ENCODE results near the gene PUS1.
A peak's percentile ranks its signal among the peaks of the same experiment; 100 is the strongest.
"Not testable (repeated sequence)": the region's sequence is repeated elsewhere in the genome, so short reads cannot be mapped to it uniquely, and the experiment has no call there.

PUS1 gene

DNA sequence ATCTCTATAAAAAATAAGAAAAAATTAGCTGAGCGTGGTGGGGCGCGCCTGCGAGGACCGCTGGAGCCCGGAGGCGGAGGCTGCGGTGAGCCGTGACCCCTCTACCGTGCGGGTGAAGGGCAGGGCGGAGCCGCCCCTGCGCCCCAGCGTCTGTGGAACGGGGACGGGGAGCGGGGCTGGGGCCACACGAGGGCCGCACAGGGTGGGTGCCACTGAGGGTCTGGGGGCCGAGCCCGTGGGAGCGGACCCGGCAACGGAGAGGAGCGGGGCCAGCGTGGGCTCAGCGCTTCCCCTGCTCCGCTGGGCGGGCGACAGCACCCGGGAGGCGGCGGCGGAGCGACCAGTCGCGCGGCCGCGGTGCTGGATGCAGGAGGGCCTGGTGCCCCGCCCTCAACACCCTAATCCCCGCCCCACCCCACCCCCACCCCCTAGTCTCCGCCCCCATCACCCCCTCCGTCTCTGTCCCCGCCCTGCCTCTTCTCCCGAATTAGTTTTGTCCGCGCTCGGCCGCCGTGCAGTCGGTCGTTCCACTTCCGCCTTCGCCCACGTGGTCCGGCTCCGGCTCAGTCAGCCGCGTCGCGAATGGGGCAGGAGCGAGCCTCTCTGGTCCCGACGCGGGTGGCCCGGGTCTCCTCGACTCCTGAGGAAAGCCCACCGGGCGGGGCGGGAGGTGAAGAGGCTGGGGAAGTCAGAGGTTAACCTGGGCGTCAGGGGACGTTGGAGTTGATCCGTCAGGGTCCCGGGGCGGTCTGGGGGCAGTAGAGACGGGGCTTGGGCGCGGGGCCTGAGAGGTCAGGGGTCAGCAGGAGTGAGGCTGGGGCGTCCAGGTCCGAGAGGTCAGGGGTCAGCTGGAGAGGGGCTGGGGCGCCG lies at the start of gene PUS1:
TSS of gene PUS1 (plus strand) at position 566 of the 870 bp plus-strand sequence. CDS start 447 bp downstream, outside the sequence.
- DNase-seq = peak; percentile 71

DNA sequence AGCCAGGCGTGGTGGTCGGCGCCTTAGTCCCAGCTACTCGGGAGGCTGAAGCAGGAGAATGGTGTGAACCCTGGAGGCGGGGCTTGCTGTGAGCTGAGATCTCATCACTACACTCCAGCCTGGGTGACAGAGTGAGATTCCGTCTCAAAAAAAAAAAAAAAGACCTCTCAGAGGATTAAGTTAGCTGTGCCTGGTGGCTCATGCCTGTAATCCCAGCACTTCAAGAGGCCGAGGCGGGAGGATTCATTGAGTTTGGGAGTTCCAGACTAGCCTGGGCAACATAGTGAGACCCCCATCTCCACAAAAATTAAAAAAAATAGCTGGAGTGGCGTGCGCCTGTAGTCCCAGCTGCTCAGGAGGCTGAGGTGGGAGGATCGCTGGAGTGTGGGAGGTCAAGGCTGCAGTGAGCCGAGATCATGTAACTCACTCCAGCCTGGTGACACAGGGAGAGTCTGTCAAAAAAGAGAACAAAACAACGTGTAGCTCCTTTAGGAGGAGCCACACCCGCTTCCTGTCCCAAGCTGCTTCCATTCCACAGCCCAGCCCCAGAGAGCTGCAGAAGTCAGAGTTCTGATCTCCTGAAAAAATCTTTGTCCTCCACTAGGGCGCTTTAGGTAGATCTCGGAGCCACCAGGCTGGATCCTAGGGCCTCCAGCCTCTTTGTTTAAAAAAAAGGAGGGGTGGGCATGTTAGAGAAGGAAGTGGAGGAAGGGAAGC lies 46.1 kb upstream of the PUS1 start:
- no peak for DNase-seq

DNA sequence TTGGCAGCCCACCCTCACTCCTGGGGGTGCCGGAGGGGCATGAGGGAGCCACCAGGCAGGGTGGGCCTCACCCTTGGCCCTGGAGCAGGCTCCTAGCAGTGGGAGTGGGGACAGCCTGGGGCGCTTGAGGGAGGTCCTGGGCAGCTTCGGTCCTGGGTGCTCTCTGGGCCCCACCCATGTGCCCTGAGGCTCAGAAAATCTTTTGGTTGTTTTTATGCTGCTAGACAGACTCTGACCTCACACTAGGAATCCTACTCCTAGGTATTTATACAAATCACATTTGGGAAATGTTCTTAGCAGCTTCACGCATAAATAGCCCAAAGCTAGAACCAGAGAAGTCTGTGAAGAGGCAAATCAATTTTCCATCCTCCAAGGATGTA lies 45.6 kb upstream of the PUS1 start:
- DNase-seq = no peak

DNA sequence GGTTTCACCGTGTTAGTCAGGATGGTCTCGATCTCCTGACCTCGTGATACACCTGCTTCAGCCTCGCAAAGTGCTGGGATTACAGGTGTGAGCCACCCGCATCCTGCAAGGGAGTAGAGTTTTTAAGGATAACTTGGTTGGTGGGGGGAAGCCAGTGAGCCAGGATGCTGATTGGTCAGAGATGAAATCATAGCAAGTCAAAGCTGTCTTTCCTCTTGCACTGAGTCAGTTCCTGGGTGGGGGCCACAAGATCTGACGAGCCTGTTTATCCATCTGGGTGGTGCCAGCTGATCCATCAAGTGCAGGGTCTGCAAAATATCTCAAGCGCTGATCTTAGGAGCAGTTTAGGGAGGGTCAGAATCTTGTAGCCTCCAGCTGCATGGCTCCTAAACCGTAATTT lies 44.0 kb upstream of the PUS1 start:
- not testable (repeated sequence) for DNase-seq

DNA sequence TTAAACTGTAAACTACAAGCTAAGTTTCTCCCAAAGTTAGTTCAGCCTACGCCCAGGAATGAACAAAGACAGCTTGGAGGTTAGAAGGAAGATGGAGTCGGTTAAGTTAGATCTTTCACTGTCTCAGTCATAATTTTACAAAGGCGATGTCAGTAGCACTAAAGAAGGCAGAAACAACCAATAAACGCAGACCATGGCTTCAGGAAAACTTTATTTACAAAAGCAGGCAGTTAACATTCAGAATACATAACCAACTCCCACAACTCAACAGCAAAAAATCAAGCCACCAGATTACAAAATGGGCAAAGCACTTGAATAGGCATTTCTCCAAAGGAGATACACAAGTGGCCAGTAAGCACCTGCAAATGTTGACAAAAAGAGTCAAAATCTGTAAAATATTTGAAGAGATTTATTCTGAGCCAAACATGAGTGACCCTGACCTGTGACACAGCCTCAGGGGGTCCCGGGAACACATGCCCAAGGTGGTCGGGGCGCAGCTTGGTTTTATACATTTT lies 43.5 kb upstream of the PUS1 start:
- no peak for DNase-seq

DNA sequence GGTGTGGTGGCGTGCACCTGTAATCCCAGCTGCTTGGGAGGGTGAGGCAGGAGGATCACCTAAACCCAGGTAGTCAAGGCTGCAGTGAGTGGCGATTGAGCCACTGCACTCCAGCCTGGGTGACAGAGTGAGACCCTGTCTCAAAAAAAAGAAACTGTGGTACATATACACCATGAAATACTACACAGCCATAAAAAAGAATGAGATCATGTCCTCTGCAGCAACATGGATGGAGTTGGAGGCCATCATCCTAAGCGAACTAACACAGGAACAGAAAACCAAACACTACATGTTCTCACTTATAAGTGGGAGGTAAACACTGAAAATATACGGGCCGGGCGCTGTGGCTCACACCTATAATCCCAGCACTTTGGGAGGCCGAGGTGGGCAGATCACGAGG lies 37.4 kb upstream of the PUS1 start:
- DNase-seq = not testable (repeated sequence)

DNA sequence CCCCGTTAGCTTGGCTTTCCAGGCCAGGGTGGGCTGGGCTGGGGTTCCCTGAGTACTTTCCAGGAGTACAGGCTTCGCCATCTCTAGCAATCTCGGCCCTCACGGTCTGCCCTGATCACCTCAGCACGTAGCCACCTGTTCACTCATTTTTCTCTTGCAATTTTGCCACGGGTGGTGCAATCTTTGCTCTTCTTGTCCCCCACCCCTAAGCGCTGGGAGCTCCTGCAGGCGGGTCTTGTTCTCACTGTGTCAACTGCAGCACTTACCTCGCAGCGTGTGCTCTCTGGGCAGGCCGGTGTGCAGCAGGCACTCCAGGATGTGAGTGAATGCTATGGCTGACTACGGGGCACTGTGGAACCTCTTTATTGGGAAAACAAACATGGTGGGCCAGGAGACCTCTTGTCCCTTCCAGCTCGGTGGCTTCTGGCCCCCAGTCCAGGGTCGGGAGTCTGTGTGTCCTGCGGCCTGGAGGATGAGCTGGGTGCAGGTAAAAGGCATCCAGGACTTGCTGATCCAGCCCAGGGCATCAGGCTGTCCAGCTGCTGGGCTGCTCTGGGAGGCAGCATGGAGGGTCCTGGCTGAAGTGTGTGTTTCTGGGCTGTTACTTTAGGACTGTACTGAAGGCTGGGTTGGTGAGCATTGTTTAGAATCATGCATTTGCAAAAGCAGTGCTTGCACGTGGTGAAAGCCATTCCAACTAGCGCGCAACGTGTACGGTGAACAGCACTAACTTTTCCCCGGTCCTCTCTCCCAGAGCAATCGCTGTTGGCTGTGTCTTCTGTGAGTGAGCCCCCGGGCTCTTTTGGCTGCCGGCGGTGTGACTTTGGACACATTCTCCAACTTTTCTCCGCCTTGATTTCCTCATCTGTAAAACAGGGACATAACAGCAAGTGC lies 36.1 kb upstream of the PUS1 start:
- DNase-seq = no peak

DNA sequence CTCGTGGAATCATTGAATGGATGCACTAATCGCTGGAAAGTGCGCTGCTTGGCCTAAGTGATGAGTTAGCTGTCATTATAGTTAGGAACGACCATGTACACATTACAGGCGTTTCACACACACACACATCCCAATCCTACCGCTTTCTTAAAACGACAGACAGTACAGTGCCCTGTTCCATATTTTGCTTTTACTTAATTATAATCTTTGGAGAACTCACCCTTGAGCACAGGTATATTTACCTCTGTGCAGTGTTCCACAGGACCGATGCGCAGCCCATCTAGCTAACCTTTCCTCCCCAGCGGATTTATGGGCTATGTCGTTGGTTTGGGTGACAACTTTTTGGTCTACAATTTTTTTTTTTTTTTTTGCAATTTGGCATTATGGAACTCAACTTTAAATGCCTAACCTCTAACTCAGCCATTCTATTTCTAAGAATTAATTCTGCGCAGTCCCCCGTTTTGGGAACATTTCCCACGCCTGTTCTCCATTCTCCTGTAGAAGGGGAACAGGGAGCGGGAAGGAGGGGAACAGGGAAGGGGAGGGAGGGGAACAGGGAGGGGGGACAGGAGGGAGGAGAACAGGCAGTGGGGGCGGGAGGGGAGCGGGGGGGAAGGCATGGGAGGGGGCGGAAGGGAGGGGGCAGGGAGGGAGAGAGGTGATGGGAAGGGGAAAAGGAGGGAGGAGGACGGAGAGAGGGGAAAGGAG lies 35.3 kb upstream of the PUS1 start:
- DNase-seq = no peak

DNA sequence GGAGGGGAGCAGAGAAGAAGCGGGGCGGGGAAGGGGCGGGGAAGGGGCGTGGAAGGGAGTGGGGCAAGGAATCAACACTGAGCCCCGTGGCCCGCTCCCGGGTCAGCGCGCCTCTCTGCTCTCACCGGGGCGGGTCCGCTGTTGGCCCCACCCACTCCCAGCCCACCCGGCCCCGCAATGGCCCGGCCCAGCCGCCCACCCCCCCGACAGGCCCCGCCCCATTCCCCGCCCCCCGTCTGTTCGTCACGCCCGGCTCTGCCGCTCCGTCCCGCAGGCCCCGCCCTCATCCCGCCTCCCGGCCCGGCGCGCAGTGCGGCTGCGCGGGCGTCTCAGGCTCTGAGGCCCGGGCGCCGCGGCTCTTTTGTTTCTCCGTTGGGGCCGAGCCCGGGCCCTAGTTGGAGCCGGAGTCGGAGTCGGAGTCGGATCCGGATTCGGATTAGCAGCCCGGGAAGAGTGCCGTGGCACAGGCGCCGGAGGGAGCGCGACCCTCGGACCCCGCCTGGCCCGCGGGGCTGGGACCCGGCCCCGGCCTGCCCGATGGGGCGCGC lies 34.7 kb upstream of the PUS1 start, which contains the start of gene ULK1:
TSS of gene ULK1 (plus strand) at position 310 of the 548 bp plus-strand sequence. CDS start 380 bp downstream, outside the sequence.
- peak; percentile 90 for DNase-seq

DNA sequence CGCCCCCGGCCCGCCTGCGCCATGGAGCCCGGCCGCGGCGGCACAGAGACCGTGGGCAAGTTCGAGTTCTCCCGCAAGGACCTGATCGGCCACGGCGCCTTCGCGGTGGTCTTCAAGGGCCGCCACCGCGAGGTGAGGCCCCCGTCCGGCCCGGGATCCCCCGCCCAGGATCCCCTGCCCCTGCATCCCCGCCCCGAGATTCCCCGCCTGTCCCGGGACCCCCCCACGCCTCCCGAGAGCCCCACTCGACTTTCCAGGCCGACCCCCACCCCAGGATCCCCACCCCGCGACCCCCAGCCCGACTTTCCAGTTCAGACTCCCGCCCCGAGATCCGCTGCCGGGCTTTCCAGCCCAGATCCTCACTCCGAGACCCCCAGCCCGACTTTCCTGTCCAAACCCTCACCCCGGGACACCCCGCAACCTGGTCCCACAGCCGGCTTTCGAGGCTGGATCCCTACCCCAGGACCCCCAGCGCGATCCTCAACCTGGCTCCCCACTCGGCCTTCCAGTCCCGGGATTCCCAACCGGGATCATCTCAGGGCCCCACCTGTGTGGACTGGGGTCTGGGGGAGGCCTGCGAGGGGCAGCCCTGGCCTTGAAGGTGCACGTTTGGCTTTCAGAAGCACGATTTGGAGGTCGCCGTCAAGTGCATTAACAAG lies 34.0 kb upstream of the PUS1 start:
- no peak for DNase-seq

DNA sequence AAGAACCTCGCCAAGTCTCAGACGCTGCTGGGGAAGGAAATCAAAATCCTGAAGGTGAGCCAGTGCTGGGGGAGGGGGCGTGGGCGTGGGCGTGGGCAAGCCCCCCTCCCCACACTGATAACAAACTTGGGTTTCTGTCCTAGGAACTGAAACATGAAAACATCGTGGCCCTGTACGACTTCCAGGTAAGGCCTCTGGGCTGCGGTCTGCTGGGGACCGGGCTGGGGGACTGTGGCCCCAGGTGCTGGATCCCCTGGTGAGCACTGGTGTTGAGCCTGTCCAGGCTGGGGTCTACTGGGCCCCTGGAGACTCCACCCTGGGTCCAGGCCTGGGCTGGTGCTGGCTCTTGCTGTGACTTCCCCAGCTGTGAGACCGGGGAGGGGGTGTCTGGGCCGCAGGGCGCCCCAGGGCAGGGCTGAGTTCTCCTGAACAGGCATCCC lies 33.4 kb upstream of the PUS1 start:
- DNase-seq = no peak

DNA sequence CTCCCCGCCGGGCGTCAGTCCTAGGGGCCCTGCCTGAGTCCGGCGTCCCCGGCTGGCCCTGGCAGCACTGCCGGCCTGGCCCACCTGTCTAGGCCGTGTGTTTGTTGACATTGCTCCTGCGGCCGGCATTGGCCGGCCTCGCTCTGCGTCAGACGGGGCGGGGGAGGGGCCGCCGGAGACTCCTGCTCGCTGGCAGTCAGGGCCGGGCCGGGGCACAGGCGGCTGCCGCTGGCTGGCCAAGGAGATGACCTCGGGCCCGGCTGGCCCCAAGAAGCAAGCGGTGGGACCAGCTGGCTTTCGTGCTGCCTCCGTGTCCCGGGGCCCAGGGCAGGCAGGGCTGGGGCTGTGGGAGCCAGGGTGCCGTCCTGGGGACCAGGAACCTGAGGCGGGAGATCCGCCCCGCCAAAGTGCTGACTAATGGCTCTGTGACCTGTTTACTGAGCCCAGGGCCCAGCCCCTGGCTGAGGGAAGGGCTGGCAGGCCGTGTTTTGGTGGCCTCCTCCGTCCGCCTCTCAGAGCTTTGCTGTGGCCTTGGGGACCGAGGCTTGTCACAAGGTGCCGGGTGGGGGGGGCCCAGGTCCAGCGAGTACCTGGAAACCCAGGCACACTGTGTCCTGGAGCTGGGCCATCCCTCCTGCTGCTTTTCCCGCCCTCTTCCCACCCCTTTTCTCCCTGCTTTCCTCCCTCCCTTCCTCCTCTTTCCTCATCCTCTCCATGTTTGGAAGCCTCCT lies 32.8 kb upstream of the PUS1 start:
- DNase-seq = no peak

DNA sequence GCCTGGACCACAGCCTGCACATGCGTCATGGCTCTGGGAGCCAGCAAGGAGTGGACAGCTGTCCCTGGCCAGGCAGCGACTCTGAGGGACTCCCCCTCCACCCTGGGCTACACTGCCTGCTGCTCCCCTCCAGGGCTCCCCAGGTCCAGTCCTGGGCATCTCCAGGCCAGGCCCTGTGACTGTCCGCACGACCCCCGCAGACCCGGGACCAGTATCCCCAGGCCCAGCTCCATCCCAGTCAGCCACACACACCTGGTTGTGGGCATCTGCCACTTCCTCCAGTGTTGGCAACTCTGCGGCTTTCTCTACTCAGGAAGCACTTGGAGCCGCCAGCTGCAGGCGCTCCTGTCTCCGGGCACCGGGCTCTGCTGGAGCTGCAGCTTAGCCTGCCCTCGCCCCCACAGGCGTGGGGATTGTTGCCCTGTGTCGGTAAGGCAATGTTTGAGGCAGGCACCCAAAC lies 32.2 kb upstream of the PUS1 start:
- no peak for DNase-seq

DNA sequence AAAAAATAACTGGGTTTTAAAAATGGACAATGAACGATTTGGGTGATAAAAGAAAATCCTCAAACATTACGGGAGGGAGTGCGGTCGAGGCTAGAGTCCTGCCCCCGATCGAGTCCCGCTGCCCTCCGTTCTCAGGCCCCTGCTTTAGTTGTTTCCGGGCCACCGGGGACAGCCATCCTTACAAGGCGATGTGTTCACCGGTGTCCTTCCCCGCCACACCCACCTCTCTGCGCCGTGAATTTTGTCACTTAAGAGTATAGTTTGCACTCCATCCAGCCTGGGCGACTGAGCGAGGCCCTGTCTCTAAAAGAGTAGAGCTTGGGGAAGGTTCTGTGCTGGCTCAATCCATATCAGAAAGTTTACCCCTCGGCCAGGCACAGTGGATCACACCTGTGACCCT lies 31.8 kb upstream of the PUS1 start:
- no peak for DNase-seq

DNA sequence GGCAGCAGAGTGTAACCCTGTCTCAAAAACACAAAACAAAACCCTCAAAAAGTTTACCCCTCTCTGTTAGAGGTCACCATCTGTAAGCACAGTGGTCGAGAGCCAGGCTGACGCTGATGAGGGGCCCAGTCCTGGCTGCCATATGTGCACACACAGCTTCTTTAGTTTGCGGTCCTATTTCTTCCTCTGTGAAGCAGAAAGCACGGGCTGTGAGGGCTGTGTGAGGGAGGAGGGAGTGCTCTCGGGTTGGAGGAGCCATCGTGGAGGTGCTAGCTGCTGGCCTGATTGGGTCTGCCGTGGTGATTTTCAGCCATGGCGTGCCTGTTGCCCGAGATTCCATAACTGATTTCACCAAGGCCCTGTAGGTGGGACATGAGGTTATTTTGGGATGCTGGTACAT lies 31.2 kb upstream of the PUS1 start:
- DNase-seq = no peak

DNA sequence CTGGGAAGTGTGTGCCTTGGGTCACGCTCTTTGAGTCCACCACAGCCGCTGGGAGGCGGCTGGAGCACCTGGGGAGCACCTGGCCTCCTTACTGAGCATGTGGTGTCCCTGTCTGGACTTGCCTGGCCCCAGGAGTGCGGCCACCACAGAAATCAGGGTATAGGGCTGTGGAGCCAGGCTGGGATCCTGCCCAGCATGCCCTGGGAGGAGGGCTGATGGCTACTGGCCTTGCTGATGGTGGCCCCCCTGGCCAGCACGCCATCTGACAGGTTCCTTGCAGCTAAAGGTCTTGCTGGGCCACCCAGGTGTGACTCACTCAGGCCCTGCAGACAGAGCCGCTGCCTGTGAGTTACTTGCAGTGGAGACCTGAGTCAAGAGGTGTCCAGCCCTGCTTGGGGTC lies 28.7 kb upstream of the PUS1 start:
- DNase-seq = no peak

DNA sequence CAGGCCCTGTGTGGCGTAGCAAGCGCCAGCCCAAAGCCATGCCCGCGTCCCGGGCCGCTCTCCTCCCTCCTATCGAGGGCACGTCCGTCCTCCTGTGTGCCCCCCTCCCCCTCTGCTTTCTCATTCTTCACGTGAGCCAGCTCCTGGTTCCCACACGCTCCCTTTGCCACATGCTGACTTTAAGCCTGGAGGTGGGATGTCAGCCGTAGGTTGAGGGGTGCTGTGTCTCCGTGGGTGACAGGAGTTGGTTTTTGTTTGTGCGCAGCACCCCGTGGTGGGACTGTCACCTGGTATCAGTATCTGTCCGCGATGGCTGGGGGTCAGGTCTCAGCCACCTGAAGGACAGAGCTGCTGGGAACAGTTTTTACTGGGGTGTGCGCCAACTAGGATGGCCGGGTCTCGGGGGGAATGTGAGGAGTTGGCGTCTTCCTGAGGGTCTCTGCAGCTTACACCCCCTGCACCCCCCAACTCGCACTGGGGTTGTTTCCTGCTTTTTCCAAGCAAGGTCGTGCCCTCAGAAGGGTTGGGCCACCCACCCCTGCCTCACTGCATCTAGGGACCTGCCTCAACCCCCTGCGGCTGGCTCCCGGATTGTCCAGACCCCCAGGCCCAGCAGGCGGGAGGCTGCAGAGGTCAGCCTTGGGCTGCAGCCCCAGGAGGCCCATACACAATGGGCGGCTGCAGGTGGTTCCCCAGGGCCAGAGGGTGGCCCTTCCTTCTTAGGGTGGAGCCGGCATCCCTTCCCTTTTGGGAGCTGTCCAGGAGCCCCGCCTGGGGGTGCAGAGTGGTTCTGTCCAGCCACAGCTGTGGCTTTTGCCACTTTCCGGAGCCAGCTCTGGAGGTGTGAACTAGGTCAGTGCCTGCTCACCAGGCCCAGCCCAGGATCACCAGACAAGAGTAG lies 27.4 kb upstream of the PUS1 start:
- no peak for DNase-seq

DNA sequence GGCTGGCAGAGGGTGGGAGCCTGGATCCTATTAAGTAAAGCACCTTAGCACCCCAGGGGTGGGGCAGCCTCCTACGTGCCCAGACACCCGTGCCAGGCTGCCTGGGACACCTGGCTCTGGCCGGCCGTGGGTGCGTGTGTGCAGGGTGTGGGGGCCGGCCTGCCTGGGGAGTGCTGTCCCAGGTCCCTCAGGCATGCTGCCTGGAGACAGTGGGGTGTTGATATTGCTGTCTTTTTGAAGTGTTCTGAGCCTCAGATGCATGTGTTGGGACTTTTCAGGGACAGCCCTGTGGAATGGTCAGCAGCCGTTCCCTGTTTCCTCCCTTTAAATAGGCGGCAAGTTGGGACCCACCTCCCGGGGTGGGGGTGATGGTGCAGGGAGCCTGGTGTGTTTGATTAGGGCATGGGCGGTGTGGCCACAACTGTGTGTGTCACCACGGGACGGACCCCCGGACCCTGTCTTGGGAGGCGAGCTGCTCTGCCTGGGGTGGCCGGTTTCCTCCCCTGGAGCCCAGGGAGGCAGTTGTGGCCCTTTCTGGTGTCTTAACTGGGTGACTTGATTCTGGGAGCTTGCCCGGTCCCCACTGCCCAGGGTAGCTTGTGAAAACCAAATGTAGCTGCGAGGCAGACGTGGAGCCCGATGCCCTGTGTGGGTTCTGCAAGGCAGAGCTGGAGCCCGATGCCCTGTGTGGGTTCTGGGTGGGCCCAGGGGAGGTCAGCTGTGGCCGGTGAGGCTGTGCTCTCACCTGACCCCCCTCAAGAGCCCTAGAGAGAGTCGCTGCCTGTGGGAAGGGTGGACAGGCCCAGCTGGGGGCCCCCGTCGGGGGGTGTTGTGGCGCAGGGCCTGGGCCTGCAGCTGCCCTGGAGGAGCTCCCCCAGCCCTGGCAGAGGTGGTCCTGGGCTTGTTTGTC lies 26.5 kb upstream of the PUS1 start:
- DNase-seq = no peak

Measured in NCI-H1048 (cell line).